Loucy (cell line): ENCODE results near the gene CAB39.

Experiments used
- H2AFZ ChIP-seq: fragments of 200-600 bp; sonication (generic); 2 replicates; pipeline ENCODE4 v1.6.0; 2016; ENCODE audit warnings: antibody characterized with exemption, mild to moderate bottlenecking, low read length, moderate library complexity
- H3F3A ChIP-seq: fragments of 200-600 bp; 2 replicates; pipeline ENCODE4 v1.6.0; 2016; ENCODE audit warnings: antibody characterized with exemption, low read depth, mild to moderate bottlenecking
- H3K27me3 ChIP-seq: fragments of 200-600 bp; sonication (generic); 2 replicates; pipeline ENCODE4 v1.6.1; 2014; ENCODE audit warnings: low read length, mild to moderate bottlenecking; ENCODE audit not compliant: insufficient read depth, poor library complexity, severe bottlenecking
- H3K36me3 ChIP-seq: fragments of 200-600 bp; sonication (generic); 2 replicates; pipeline ENCODE4 v1.6.1; 2016; ENCODE audit warnings: low read length; ENCODE audit not compliant: insufficient read depth
- H3K4me1 ChIP-seq: fragments of 200-600 bp; sonication (generic); 2 replicates; pipeline ENCODE4 v1.5.1; 2014; ENCODE audit warnings: low read length, mild to moderate bottlenecking; ENCODE audit not compliant: insufficient read depth, poor library complexity, severe bottlenecking
- H3K4me2 ChIP-seq: fragments of 200-600 bp; sonication (generic); 2 replicates; pipeline ENCODE4 v1.6.0; 2014; ENCODE audit warnings: antibody characterized with exemption, low read length, low read depth, mild to moderate bottlenecking; ENCODE audit not compliant: poor library complexity, severe bottlenecking
- H3K4me3 ChIP-seq: fragments of 200-600 bp; sonication (generic); 2 replicates; pipeline ENCODE4 v1.5.1; 2014; ENCODE audit warnings: low read length, mild to moderate bottlenecking, mixed read lengths; ENCODE audit not compliant: poor library complexity, severe bottlenecking
- H3K79me2 ChIP-seq: fragments of 200-600 bp; sonication (generic); 2 replicates; pipeline ENCODE4 v1.6.1; 2014; ENCODE audit warnings: low read length; ENCODE audit not compliant: insufficient read depth
- H3K9ac ChIP-seq: fragments of 200-600 bp; sonication (generic); 2 replicates; pipeline ENCODE4 v1.6.0; 2014; ENCODE audit warnings: mild to moderate bottlenecking, low read depth, low read length, moderate library complexity; ENCODE audit not compliant: poor library complexity, severe bottlenecking
- H3K9me2 ChIP-seq: fragments of 200-600 bp; sonication (generic); replicated peaks from 2 replicates; pipeline ENCODE4 v1.6.1; 2016; ENCODE audit warnings: low read depth, low read length, mixed read lengths
- H3K9me3 ChIP-seq: fragments of 200-600 bp; sonication (generic); 2 replicates; pipeline ENCODE4 v1.6.1; 2014; ENCODE audit warnings: mild to moderate bottlenecking, antibody characterized with exemption, low read length, low read depth; ENCODE audit not compliant: insufficient read depth
- H4K20me1 ChIP-seq: fragments of 200-600 bp; sonication (generic); 2 replicates; pipeline ENCODE4 v1.6.0; 2014; ENCODE audit warnings: antibody characterized with exemption, low read length, mild to moderate bottlenecking; ENCODE audit not compliant: insufficient read depth, poor library complexity, severe bottlenecking
- CTCF ChIP-seq: fragments of 200-600 bp; sonication (generic); conservative IDR thresholded peaks from 2 replicates; pipeline ENCODE4 v1.5.1; 2014; ENCODE audit warnings: mild to moderate bottlenecking, antibody characterized with exemption, low read length
- EZH2phosphoT487 ChIP-seq: fragments of 200-600 bp; IDR thresholded peaks from 2 replicates; pipeline ENCODE4 v1.6.1; 2018; ENCODE audit warnings: antibody characterized with exemption, mild to moderate bottlenecking, moderate library complexity, borderline replicate concordance

The CAB39 gene

GRCh38 chr2:230811508-230811907, 98.9 kb downstream of the CAB39 start:
- peaks cover 4% of the 10 kb centered on the region for H4K20me1 ChIP-seq
- H3K4me1 ChIP-seq, result peaks cover 17% of the 10 kb centered on the region
- H3K4me3 ChIP-seq, result no peak overlapping the region
- no peak overlapping the region for H3K9ac ChIP-seq
- no peaks in the 10 kb centered on the region for H3K9me3 ChIP-seq
- no peak overlapping the region for H2AFZ ChIP-seq
- H3K36me3 ChIP-seq, result peaks cover 48% of the 10 kb centered on the region; the same call in 1 of the 2 replicates
- TF ChIP-seq EZH2phosphoT487 (no peak), CTCF (no peak)
- peaks cover 4% of the 10 kb centered on the region; the same call in 1 of the 2 replicates for H3F3A ChIP-seq
- H3K79me2 ChIP-seq, result no peaks in the 10 kb centered on the region
- H3K27me3 ChIP-seq, result no peaks in the 10 kb centered on the region
- no peak overlapping the region for H3K4me2 ChIP-seq
- H3K9me2 ChIP-seq, result no peaks in the 10 kb centered on the region

GRCh38 chr2:230812033-230812432, 99.4 kb downstream of the CAB39 start:
- H3K9me3 ChIP-seq, result no peaks in the 10 kb centered on the region
- H3K27me3 ChIP-seq, result no peaks in the 10 kb centered on the region
- H4K20me1 ChIP-seq, result peaks cover 4% of the 10 kb centered on the region
- H3K36me3 ChIP-seq, result peaks cover 53% of the 10 kb centered on the region; the same call in 1 of the 2 replicates
- no peak overlapping the region for H2AFZ ChIP-seq
- TF ChIP-seq CTCF (no peak), EZH2phosphoT487 (no peak)
- H3K79me2 ChIP-seq, result no peaks in the 10 kb centered on the region
- peaks cover 22% of the 10 kb centered on the region for H3K4me1 ChIP-seq
- no peak overlapping the region for H3K4me2 ChIP-seq
- H3K9me2 ChIP-seq, result no peaks in the 10 kb centered on the region
- peaks cover 5% of the 10 kb centered on the region; the same call in 1 of the 2 replicates for H3F3A ChIP-seq
- H3K9ac ChIP-seq, result no peak overlapping the region
- H3K4me3 ChIP-seq, result no peak overlapping the region

DNA sequence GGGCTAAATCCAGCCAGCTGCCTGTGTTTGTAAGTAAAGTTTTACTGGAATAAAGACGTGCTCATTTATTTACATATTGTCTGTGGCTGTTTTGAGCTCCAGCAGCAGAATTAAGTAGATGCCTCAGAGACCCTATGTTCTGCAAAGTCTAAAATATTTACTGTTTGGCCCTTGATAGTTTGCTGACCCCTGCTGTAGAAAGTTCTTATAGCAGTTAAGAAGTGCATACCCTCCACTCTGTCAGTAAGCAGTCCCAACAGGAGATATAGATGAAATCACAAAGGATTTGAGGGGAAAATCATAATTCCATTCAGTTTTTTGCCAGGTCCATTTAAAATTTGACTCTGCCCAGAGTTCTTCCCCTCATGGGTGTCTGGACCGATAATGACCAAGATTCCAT, 102.0 kb downstream of the CAB39 start:
- peaks cover 5% of the 10 kb centered on the region; the same call in 1 of the 2 replicates for H3F3A ChIP-seq
- peaks cover 4% of the 10 kb centered on the region for H4K20me1 ChIP-seq
- H3K27me3 ChIP-seq, result no peaks in the 10 kb centered on the region
- peaks cover 22% of the 10 kb centered on the region for H3K4me1 ChIP-seq
- H3K9ac ChIP-seq, result no peak overlapping the region
- peaks cover 78% of the 10 kb centered on the region for H3K36me3 ChIP-seq
- no peaks in the 10 kb centered on the region for H3K79me2 ChIP-seq
- H3K4me2 ChIP-seq, result no peak overlapping the region
- H3K9me2 ChIP-seq, result no peaks in the 10 kb centered on the region
- H3K9me3 ChIP-seq, result no peaks in the 10 kb centered on the region
- no peak overlapping the region for H3K4me3 ChIP-seq
- no peak overlapping the region for H2AFZ ChIP-seq
- peak; percentile 64 for TF ChIP-seq CTCF
- no peak for TF ChIP-seq EZH2phosphoT487
